Activated T-helper 1 cell treated with anti-CD3 and anti-CD28 coated beads, Interleukin-2, amount 50 U/mL, for 16 hours (primary cell): ENCODE data around the gene RPGR.

Experiments used
- DNase-seq, 2 donors: peaks; one replicate each; pipeline ENCODE4 v3.0.0-alpha.2; 2020; ENCODE audit warnings: low read depth in 1 of 2, low spot score in 1 of 2

RPGR gene

DNA sequence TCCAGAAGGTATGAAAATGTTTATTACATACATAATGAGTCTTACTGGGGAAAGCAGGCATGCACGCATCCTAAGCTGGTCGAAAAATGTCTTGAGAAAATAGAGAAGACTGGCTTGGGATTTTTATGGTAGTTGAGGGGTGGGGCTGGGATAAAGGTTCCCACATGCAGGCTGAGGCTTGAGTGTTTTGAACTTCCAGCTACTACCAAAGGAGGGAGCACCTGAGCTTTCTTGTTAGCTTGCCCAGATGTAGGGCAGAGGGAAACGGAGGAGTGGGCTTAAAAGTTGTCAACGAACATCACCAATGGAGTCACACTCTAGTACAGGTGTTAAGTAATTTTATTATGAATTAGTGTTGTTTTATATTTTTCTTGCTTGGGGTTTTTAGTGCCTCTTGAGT is 67.1 kb downstream of the RPGR start:
- DNase-seq = no peak

- DNase-seq = no peak
These were observed 71.3 kb downstream of the RPGR start for GRCh38 chrX:38256019-38256418.

GRCh38 chrX:38249965-38250364 is 77.3 kb downstream of the RPGR start:
- no peak for DNase-seq

DNA sequence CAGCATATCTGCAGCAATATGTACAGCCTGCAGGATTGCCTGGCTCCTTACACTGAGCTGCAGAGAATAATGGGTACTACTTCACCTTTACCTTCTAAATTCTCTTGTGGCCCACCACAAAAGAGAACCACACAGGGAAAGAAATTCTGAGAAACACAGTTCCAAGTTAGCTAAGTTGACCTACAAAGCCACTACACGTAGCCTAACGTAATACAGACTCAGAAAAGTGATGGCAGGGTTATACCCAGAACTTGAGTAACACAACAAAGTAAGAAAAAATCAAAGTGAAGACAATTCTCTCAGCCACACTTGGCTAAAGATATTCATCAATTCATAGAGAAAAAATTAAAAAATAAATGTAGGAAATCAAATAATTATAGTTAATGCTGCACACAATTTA is 80.3 kb downstream of the RPGR start:
- DNase-seq = no peak

DNA sequence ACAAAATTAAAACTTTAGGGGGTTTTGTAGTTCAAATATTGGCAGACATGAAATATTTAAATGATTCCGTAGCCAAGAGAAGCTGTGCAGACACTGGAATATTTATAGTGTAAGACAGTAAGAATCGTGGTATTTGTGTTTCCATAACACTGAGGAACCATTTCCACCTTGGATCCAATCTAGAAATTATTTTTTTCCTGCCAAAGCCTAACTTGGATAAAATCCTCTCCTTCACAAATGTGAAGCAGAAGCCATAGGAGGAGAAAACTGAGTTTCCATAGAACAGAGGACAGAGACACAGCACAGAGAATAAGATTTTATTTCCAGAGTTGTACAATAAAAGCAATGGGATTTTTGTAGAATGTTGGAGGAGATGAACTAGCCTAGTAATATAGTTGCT is 86.8 kb downstream of the RPGR start:
- DNase-seq = no peak

- no peak for DNase-seq
These were observed 90.3 kb downstream of the RPGR start for GRCh38 chrX:38236901-38237615.

- DNase-seq = no peak
These were observed 93.2 kb downstream of the RPGR start for GRCh38 chrX:38233891-38234667.

- no peak for DNase-seq
These were observed 95.1 kb downstream of the RPGR start for GRCh38 chrX:38232079-38232686.

- no peak for DNase-seq
These were observed 102.2 kb downstream of the RPGR start for GRCh38 chrX:38225093-38225492.

- no peak for DNase-seq
These were observed 103.1 kb downstream of the RPGR start for GRCh38 chrX:38224160-38224559.

DNA sequence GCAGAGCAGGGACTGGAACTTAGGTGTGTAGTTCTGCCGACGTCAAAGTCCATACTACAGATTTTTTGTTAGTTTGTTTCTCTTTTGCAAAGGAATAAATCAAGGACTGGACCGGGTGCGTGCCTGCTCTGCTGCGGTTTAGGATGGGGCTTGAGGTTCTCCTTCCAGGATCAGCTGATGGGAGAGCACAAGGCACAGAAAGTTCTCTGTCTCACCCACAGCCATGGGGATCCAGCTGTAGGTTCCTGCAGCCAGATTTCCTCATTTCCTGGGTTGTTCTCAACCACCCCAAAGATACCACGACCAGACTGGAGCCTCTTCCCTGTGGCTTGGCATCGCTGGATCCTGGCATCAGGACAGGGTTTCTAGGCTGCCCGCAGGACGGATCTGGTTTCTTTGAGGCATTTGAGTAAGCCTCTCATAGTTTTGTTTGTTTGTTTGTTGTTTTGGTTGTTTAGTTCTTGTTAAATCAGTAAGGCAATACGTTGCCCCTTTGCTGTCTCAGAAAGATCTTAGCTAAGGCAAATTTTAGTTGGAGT is 105.8 kb downstream of the RPGR start:
- no peak for DNase-seq

DNA sequence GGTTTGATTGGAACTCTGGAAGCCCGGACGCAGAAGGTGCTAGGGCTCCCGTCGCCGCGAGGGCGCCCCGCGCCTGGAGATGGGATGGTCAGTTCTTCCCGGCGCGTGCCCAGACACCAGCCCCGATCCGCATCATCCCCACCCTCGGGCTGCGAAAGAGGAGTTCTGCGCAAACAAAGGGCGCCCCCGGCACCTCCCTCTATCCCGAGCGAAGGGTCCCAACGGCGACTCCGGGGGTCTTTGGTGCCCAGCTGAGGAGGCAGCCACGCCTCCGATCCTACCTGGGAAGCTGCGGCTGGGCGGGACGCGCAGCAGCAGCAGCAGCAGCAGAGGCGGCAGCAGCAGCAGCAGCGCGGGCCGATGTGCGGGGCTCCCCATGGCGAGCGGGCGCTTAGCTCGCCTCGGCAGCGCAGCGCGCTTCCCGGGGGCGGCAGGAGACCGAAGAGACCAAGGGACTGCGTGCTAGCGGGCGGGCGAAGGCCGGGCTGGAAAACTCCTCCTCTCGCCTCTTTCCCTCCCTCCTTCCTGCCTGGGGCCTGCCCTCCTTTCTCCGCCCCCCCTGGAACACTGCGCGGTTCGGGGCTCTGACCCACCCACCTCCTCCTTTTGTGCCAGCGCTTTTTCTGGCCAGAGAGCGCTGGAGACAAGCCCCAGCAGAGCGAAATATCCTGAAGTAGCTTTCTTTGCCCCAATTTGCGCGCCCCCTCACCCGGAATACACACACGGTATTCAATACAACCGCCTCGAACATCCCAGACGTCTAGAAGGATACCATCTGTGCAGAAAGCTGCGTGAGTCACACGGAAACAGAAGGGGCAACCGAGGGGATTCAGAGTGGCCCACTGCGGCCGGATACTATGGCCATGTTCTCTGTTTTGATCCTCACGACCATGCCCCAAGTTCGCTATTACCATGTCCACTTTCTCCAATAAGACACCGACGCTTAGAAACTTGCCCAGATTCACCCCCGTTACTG is 106.6 kb downstream of the RPGR start, which contains the start of gene SRPX:
Gene SRPX, minus strand, starts transcription at position 457 of the 976 bp plus-strand sequence. Its CDS starts 79 bp downstream, at position 378.
- no peak for DNase-seq

- no peak for DNase-seq
These were observed 107.3 kb downstream of the RPGR start for GRCh38 chrX:38220024-38220414.
